Stimulated activated CD4-positive, alpha-beta T cell treated with anti-CD3 and anti-CD28 coated beads, Interleukin-1b, Interleukin-23, amount 100 ng/mL, for 4 hours (primary cell): ENCODE measurements around the gene FES.
A peak's percentile ranks its signal among the peaks of the same experiment; 100 is the strongest.

Source experiments
- DNase-seq, 2 donors: peaks; one replicate each; pipeline ENCODE4 v3.0.0-alpha.2; 2020; ENCODE audit warnings: low read depth in 2 of 2

The FES gene

GRCh38 chr15:90876046-90876445 is 8.3 kb upstream of the FES start:
- no peak for DNase-seq

GRCh38 chr15:90876512-90877170 is 7.7 kb upstream of the FES start:
- DNase-seq = no peak

- DNase-seq = no peak
Measured at GRCh38 chr15:90877315-90877714, 7.0 kb upstream of the FES start.

DNA sequence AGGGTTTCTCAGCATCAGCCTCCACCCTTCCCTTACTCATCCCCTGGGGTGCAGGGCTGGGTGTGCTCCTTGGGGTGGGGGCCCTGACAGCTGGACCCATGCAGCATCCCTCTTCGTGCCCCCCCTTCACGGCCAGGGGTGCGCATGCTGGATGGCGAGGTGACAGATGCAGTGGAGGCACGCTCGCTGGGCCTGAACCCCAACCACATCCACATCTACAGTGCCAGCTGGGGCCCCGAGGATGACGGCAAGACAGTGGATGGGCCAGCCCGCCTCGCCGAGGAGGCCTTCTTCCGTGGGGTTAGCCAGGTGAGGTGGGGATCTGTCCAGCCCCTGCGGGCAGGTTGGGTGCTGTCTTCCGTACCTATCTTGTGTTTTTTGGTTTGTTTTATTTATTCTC is 6.3 kb upstream of the FES start:
- no peak for DNase-seq

DNA sequence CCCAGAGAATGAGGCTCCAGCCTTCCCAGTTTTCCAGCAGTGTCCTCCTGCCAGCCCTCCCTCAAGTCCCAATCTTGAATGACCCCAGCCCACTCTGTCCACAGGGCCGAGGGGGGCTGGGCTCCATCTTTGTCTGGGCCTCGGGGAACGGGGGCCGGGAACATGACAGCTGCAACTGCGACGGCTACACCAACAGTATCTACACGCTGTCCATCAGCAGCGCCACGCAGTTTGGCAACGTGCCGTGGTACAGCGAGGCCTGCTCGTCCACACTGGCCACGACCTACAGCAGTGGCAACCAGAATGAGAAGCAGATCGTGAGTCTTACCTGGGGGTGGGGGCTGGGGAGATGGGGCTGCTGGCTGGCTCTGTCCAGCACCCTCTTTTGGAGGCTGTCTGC is 5.6 kb upstream of the FES start:
- no peak for DNase-seq

DNA sequence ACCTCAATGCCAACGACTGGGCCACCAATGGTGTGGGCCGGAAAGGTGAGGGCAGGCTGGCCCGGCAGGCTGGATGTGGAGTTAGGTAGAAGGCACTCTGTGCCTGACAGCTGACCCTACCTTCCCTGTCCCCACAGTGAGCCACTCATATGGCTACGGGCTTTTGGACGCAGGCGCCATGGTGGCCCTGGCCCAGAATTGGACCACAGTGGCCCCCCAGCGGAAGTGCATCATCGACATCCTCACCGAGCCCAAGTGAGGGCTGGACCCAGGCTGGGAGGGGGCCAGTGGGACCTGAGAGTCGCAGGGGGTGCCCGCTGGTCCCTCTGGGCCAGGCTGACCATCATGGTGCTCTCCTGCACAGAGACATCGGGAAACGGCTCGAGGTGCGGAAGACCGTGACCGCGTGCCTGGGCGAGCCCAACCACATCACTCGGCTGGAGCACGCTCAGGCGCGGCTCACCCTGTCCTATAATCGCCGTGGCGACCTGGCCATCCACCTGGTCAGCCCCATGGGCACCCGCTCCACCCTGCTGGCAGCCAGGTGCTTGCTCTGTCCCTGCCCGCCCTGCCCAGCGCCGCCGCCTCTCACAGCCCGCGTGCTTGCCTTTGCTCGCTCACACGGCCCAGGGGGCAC is 4.5 kb upstream of the FES start:
- no peak for DNase-seq

DNA sequence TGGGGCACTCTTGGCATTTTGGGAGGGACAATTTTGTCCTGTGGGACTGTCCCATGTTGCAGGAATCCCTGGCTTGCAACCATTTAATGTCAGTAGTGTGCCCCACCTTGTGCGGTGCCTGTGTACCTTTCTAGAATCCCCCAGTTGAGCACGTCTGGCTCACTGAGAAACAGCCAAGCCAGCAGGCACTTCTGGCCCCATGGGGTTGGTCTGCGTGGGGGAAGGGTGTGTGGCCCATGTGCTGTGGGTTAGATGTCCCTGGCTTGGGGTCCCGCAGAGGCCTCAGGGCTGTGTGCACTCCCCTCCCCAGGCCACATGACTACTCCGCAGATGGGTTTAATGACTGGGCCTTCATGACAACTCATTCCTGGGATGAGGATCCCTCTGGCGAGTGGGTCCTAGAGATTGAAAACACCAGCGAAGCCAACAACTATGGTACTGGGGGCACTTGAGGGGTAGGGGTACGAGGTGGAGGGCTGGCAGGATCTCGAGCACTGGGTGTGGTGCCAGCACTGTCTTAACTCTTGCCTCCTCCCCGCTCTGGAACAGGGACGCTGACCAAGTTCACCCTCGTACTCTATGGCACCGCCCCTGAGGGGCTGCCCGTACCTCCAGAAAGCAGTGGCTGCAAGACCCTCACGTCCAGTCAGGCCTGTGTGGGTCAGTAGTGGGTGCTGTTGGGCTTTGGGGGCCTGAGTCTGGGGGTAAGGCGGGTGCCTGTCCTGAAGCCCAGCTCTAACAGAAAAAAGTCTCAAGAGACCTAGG is 3.7 kb upstream of the FES start:
- no peak for DNase-seq

DNA sequence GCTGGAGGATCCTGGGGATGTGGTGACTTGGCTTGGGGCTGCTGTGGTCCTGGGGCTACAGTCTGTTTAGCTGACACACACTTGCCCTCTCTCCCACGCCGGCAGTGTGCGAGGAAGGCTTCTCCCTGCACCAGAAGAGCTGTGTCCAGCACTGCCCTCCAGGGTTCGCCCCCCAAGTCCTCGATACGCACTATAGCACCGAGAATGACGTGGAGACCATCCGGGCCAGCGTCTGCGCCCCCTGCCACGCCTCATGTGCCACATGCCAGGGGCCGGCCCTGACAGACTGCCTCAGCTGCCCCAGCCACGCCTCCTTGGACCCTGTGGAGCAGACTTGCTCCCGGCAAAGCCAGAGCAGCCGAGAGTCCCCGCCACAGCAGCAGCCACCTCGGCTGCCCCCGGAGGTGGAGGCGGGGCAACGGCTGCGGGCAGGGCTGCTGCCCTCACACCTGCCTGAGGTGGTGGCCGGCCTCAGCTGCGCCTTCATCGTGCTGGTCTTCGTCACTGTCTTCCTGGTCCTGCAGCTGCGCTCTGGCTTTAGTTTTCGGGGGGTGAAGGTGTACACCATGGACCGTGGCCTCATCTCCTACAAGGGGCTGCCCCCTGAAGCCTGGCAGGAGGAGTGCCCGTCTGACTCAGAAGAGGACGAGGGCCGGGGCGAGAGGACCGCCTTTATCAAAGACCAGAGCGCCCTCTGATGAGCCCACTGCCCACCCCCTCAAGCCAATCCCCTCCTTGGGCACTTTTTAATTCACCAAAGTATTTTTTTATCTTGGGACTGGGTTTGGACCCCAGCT is 2.9 kb upstream of the FES start:
- no peak for DNase-seq

DNA sequence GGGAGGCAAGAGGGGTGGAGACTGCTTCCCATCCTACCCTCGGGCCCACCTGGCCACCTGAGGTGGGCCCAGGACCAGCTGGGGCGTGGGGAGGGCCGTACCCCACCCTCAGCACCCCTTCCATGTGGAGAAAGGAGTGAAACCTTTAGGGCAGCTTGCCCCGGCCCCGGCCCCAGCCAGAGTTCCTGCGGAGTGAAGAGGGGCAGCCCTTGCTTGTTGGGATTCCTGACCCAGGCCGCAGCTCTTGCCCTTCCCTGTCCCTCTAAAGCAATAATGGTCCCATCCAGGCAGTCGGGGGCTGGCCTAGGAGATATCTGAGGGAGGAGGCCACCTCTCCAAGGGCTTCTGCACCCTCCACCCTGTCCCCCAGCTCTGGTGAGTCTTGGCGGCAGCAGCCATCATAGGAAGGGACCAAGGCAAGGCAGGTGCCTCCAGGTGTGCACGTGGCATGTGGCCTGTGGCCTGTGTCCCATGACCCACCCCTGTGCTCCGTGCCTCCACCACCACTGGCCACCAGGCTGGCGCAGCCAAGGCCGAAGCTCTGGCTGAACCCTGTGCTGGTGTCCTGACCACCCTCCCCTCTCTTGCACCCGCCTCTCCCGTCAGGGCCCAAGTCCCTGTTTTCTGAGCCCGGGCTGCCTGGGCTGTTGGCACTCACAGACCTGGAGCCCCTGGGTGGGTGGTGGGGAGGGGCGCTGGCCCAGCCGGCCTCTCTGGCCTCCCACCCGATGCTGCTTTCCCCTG is 2.2 kb upstream of the FES start:
- no peak for DNase-seq

DNA sequence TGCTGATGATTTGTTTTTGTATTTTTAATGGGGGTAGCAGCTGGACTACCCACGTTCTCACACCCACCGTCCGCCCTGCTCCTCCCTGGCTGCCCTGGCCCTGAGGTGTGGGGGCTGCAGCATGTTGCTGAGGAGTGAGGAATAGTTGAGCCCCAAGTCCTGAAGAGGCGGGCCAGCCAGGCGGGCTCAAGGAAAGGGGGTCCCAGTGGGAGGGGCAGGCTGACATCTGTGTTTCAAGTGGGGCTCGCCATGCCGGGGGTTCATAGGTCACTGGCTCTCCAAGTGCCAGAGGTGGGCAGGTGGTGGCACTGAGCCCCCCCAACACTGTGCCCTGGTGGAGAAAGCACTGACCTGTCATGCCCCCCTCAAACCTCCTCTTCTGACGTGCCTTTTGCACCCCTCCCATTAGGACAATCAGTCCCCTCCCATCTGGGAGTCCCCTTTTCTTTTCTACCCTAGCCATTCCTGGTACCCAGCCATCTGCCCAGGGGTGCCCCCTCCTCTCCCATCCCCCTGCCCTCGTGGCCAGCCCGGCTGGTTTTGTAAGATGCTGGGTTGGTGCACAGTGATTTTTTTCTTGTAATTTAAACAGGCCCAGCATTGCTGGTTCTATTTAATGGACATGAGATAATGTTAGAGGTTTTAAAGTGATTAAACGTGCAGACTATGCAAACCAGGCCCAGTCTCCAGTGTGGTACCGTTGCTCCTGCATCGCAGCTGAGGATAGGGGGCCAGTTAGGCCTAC is 1.4 kb upstream of the FES start:
- DNase-seq = no peak

DNA sequence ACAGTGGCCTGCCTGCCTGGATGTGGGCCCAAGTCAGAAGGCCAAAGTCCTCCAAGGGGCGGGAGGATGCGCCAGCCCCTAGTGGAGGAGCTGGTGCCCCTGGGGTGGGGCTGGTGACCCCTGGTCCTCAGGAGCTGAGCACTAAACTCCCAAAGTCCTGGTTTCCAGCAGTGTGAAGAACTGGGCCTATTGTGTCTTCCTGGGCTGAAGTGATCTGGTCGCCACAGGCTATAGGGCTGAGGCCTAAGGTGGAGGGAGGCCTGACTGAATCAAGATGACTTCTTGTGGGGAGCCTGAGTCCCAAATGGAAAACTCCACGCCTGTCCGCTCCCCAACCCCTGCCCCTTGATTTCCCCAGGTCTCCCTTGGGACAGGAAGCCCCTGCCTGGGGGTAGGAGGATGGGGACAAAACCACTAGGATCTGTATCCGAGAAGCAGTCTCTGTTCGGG is 753 bp upstream of the FES start:
- no peak for DNase-seq

DNA sequence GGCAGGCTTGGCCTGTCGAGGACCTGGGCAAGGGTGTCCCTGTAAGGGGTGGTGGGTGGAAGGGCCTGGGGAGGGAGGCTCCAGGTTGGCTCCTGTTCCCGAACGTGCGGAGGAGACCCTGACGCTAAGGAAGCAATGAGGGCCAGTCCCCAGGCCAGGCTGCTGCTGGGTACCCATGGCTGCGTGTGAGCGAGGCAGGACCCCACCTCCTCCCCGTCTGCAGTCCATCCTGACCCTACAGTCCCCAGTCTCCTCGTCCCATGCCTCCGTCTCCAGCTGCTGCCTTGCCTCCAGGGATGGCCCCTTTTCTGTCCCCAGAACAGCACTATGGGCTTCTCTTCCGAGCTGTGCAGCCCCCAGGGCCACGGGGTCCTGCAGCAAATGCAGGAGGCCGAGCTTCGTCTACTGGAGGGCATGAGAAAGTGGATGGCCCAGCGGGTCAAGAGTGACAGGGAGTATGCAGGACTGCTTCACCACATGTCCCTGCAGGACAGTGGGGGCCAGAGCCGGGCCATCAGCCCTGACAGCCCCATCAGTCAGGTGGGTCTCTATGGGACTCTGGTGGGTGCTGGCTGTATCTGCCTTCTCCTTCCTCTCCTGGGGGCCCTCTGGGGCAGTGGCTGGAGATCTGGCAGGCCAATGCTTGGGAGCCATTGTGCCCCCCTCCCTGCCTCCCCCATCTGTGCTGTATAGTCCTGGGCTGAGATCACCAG is 571 bp downstream of the FES start:
- no peak for DNase-seq

DNA sequence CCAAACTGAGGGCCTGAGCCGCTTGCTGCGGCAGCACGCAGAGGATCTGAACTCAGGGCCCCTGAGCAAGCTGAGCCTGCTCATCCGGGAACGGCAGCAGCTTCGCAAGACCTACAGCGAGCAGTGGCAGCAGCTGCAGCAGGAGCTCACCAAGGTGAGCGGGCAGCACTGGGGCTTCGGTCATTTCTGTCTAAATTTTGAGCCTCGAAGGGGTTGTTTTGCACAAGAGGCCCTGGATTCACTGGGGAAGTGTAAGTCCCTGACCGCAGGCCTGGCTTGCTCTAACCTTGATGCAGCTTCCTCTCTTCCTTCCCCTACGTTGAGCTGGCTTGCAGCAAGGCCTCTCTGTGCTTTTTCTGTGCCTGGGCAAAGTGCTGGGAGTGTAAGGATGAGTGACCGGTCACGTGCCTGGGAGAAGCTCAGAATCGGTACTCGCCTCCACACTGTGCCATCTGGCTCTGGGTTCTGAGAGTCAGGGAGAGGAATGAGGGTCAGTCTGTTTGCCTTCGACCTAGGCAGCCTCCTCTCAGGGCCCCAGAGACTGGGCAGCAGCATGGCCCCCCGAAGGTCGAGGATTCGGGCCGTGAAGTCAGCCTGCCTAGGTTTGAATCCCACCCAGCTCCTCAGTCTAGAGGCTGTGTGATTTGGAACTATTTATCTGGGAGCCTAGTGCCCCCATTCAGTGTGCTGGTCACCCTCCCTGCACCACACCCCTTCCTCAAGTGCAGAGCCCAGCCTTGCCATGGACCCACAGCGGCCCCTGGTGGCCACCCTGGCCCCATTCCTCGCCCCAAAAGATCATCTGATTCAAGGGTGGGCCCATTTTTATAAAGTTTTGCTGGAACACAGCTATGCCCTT is 1.4 kb downstream of the FES start:
- peak; percentile 82 to 86 for DNase-seq

GRCh38 chr15:90886291-90886614 is 1.9 kb downstream of the FES start:
- no peak for DNase-seq

- DNase-seq = no peak
Measured at GRCh38 chr15:90887037-90887481, 2.8 kb downstream of the FES start.

DNA sequence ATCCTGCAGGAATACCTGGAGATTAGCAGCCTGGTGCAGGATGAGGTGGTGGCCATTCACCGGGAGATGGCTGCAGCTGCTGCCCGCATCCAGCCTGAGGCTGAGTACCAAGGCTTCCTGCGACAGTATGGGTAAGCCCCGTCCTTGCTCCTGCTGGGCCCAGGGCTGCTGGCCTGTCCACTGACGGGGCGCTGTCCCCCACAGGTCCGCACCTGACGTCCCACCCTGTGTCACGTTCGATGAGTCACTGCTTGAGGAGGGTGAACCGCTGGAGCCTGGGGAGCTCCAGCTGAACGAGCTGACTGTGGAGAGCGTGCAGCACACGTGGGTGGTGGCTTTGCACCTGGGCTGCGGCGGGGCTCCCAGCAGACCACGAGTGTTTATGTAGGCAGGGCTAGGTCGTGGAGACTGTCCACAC is 5.0 kb downstream of the FES start:
- DNase-seq = no peak

DNA sequence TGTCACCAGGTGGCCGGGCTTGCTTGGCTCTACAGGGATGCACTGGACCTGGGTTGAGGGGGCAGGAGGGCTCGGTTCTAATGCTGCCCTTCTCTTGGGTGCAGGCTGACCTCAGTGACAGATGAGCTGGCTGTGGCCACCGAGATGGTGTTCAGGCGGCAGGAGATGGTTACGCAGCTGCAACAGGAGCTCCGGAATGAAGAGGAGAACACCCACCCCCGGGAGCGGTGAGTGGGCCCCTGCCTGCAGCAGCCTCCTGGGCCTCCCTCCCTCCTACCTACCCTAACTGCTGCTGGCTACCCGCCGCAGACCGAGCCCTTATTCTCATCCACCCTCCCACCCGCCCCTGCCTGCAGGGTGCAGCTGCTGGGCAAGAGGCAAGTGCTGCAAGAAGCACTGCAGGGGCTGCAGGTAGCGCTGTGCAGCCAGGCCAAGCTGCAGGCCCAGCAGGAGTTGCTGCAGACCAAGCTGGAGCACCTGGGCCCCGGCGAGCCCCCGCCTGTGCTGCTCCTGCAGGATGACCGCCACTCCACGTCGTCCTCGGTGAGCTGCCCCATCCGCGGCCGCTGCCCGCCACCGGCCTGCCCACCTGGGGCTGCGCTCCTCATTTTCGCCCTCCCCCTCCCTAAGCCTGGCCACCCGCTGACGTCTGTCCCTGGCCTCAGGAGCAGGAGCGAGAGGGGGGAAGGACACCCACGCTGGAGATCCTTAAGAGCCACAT is 5.6 kb downstream of the FES start:
- DNase-seq = no peak

DNA sequence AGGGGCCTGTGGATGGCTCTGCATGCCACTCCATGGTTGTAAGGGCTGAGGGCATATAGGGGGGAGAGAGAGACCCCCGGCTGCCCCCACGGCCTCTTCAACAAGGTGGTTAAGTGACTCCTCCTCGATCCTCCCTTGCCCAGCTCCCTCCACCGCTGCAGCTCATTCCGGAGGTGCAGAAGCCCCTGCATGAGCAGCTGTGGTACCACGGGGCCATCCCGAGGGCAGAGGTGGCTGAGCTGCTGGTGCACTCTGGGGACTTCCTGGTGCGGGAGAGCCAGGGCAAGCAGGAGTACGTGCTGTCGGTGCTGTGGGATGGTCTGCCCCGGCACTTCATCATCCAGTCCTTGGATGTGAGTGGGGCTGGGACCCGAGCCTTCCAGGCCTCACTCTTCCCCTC is 6.5 kb downstream of the FES start:
- DNase-seq = no peak
